HG03135 (cell line): Measurements from ENCODE around the gene LTBP1.

Experiments
- ATAC-seq: cut with Tn5 transposase; IDR thresholded peaks from one replicate; pipeline ENCODE4 v1.9.1; 2021; ENCODE audit warnings: mild to moderate bottlenecking, moderate library complexity; ENCODE audit not compliant: unreplicated experiment

The LTBP1 gene

DNA sequence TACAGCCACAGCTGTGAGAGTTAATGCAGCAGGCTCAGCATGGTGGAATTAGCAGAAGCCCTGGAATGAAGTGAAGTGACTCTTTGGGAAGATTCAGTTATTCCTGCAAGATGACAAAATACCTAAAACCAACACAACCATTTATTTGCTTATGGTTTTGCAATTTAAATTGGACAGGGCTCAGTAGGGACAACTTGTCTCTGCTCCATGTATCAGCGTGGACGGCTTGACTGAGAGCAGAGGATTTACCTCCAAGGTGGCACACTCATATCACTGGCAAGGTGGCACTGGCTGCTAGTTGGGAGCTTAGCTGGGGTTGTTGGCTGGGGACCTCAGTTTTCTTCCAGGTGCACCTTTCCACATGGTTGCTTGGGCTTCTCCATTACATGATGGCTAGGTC is 58.3 kb downstream of the LTBP1 start:
- no peak for ATAC-seq

- ATAC-seq: no peak
Observed at GRCh38 chr2:33008716-33009115, 62.0 kb downstream of the LTBP1 start.

DNA sequence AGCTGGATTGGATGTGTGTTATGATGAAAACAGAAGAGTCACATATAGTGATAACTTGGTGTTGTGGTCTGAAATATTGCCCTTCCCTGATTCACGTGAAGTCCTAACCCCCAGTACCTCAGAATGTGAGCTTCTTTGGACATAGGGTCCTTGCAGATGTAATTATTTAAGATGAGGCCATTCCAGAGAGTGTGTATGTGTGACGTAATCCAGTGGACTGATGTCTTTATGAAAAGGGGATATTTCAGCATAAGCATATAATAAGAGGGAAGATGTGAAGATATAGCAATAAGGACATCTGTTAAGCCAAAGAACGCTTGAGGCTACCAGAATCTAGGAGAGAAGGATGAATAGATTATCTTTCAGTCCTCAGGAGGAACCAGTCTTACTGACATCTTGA is 62.5 kb downstream of the LTBP1 start:
- ATAC-seq: no peak

- no peak for ATAC-seq
Observed at GRCh38 chr2:33011373-33011772, 64.6 kb downstream of the LTBP1 start.

- no peak for ATAC-seq
Observed at GRCh38 chr2:33011941-33012340, 65.2 kb downstream of the LTBP1 start.

GRCh38 chr2:33013684-33014110 is 66.9 kb downstream of the LTBP1 start:
- no peak for ATAC-seq

GRCh38 chr2:33014268-33014667 is 67.5 kb downstream of the LTBP1 start:
- ATAC-seq: no peak

- ATAC-seq: no peak
Observed at GRCh38 chr2:33015421-33016142, 68.8 kb downstream of the LTBP1 start.

DNA sequence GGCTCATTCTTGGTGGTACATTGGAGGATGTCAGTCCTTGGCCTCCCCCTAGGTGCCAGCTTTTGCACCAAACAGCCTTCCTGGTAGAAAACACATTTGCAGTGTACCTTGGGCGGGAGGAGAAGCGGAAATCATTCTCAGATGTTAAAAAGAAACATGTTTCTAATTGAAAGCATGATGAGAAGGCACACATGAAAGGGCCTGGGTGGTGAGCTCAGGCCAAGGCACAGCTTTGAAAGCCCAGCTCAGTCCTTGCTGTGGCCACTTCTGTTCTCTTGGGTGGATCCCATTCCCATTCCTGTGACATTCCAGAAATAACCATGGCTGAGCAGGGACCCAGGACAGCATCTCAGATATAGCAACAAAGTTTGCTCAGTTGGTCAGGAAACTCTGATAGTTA is 71.5 kb downstream of the LTBP1 start:
- no peak for ATAC-seq

- ATAC-seq: no peak
Observed at GRCh38 chr2:33019796-33020195, 73.0 kb downstream of the LTBP1 start.

- no peak for ATAC-seq
Observed at GRCh38 chr2:33020883-33021282, 74.1 kb downstream of the LTBP1 start.

DNA sequence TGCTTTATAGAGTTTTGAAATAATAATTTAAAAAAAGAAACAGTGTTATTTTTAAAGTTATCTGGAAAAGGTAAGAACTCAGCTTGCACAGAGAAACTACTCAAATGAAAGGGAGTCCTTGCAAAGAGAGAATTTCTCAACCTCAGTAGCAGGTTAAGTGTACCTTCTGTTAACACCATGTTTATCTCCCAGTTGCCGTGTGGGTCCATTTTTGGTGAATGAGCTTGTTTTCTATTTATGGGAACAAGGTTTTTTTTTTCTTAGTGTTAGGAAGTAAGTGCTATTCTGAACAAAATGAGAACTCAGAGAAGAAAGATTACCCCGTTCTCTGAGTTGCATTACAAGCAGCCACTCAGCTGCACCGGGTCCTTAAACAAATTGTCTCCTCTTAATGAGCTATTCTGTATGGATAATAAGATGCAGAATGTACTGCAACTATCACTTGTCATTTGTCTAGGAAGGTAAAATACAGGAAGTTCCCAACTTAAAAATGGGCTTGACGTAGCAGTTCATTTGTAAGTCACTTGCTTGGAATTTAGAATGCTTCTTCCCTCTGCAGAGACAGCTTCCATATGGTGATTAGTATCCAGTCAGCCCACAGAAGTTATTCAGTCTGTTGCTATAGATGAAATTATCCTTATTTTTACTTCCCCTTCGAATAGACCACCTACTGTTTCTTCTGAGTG is 74.9 kb downstream of the LTBP1 start:
- ATAC-seq: no peak

DNA sequence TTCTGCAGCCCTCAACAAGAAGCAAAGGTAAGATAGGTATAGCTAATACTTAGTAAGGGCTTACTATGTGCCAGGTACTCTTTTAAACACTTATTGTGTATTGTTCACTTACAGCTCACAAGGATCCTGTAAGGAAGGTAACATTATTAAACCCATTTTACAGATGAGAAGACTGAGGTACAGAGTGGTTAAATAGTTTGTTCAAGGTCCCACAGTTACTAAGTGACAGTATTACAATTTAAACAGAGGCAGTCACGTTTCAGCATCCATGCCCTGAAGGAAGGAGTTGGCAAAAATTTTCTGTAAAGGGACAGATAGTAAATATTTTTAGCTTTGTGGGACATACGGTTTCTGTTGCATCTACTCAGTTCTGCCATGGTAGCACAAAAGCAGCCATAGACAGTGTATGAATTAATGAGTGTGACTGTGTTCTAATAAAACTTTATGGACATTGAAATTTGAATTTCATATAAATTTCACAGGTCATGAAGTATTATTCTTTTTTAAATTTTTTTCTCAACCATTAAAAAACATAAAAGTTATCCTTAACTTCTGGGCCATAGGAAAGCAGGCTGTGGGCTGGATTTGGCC is 75.7 kb downstream of the LTBP1 start:
- no peak for ATAC-seq

- no peak for ATAC-seq
Observed at GRCh38 chr2:33022989-33023727, 76.4 kb downstream of the LTBP1 start.

DNA sequence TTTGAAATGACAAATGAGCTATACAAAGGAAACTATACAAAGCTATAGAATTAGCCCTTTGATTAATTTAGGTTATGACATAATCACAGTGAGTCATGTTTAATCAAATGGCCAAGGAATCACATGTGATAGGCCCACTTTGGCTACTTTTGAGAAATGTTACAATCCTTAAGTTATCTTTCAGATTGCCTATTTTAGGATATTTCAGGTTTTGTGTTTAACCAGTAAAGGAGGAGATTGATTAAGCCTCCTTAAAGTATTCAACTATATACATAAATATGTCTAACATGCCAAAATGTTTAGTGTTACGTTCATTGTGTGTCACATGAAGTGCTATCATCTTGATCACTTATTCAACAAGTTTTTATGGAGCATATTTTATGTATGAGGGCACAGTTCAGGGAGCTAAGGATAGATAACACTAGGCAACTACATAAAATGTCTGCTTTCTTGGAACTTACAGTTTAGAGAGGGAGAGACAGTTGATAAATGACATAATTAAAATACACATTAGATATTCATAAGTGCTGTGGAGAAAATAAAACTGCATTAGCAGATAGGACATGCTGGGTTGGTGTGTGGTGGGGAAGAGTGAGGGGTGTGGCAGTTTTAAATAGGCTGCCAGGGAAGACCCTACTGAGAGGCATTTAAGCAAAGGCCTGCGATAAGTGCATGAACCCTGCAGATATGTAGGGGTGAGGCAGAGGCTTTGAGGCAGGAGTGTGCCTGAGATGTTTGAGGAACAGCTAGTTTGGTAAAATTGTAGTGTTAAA is 77.2 kb downstream of the LTBP1 start:
- no peak for ATAC-seq

- no peak for ATAC-seq
Observed at GRCh38 chr2:33024758-33025157, 78.0 kb downstream of the LTBP1 start.

DNA sequence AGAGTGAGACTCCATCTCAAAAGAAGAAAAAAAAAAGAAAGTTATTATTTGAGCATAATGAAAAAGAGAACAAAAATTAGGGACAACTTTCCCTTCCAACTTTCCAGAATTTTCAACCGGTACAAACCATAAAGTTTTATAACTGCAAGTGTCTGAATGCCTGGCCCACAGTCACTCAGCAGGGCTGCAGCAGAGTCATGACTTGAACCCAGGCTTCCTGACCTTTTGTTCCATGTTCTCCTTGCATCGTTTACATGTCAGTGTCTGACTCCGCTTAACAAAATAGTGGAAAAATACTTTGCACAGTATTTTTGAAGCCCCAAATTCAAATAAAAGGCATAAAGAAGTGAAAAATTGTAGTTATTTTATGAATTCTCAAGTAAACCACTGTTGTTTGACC is 82.7 kb downstream of the LTBP1 start:
- ATAC-seq: no peak

DNA sequence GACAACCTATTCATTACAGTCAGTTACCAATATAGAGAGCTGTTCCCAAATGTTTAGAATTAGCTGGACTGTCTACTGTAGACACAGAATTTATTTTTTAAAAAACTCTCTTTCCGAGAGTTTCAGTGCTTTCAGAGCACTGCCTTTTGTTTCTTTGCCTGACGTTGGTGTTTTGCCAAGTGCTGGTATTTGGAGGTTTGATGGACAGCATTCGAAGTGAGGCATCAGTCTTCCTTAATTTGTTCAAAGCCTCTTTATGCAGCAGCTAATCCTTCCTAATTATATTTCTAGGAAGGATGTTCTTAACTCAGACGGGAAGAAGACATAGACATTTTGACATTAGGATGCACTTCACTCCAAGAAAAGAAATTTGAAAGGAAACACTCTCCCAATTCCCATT is 83.2 kb downstream of the LTBP1 start:
- ATAC-seq: no peak

DNA sequence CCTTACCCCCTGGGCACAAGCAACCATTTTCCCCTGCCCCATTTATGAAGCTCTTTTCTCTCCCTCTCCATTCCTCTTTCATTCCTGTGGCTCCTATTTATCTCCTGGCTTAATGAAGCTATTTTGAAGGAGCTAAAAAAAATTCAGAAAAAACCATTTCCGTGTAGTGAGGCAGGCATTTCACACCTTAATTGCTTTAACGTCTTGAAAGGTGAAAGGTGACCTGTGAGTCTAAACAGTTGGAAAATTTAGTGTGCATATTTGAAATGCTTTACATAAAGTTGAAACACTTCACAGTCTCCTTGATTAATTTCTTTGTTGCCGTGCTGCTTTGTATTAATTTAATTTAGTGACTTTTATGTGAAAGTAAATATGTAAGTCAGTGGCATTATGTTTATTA is 83.6 kb downstream of the LTBP1 start:
- ATAC-seq: no peak

DNA sequence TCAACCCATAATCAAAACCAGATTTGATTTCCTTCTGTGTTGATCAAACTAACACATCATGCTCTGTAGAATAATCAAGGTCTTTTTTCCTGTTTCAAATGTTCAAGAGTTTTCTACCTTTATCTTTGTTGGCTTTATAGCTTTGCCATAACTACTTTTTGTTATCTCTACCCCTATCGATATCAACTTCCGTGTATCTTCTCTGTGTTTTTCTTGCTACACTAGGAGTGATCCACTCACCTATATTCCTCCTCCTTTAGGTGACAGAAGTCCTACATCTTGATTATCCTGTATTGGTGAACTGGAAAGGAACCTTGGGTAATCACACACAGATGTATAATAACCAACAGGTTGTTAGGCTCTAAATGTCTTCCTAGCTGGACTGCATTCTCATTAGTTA is 85.5 kb downstream of the LTBP1 start:
- no peak for ATAC-seq

- ATAC-seq: no peak
Observed at GRCh38 chr2:33033606-33034081, 86.9 kb downstream of the LTBP1 start.
